Fibroblast of lung (primary cell): ENCODE data around the gene COL4A1.

Experiments used
- EZH2 ChIP-seq: IDR thresholded peaks from 2 replicates; pipeline ENCODE4 v1.5.1; 2012; ENCODE audit warnings: low read length, control low read depth, mild to moderate bottlenecking; ENCODE audit errors: missing control alignments
- TF ChIP-seq, protein P1 (sequence below), 2 donors: IDR thresholded peaks in 1 of 2; conservative IDR thresholded peaks in 1 of 2; 1 replicate in 1 of 2; 2 replicates in 1 of 2; pipeline ENCODE4 v1.5.1; 2011 to 2012; ENCODE audit warnings: low read length in 2 of 2, control low read depth in 1 of 2, inconsistent platforms in 1 of 2, low read depth in 1 of 2, mild to moderate bottlenecking in 1 of 2

DNA sequence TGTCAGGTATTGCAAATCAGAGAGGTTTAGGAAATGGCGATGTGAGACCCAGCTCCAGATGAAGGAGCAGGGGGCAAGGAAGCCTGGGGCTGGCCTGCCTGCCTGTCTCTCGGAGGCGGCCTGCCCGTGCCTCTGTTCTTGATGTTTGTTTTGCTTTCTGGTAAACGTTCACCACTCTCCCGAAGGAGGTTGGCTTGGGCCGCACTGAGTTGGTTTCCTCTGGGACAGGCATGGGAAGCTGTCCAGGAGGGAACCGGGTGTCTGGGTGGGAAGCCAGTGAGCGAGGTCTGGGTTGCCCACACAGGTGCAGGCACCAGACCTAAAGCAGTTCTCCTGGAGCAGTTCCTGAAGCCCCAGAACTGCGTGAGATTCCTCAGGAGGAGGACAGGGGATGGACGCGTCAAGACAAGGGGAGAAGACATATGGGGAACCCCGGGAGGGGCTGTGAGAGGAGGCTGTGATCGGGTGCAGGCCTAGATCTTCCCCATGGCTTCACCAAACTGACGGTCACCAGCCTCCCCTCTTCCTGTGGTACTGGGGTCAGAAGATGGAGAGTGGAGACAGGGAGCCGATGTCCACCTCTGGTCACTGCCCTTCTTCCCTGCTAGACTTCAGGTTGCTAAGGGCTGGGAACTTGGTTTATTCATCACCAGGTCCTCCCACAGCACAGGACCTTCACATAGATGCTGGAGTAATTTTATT lies 15.3 kb upstream of the COL4A1 start:
- TF ChIP-seq, protein P1, sequence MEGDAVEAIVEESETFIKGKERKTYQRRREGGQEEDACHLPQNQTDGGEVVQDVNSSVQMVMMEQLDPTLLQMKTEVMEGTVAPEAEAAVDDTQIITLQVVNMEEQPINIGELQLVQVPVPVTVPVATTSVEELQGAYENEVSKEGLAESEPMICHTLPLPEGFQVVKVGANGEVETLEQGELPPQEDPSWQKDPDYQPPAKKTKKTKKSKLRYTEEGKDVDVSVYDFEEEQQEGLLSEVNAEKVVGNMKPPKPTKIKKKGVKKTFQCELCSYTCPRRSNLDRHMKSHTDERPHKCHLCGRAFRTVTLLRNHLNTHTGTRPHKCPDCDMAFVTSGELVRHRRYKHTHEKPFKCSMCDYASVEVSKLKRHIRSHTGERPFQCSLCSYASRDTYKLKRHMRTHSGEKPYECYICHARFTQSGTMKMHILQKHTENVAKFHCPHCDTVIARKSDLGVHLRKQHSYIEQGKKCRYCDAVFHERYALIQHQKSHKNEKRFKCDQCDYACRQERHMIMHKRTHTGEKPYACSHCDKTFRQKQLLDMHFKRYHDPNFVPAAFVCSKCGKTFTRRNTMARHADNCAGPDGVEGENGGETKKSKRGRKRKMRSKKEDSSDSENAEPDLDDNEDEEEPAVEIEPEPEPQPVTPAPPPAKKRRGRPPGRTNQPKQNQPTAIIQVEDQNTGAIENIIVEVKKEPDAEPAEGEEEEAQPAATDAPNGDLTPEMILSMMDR (conservative IDR thresholded peaks at IDR 0.05 in 1 of 2, IDR thresholded peaks at IDR 0.05 in 1 of 2; ENCODE audit: low read depth in 1 of 2, low read length in 2 of 2) = no peak
- TF ChIP-seq EZH2 = no peak
